ENCODE results near the gene PRICKLE2.
"Not testable (repeated sequence)": the region's sequence is repeated elsewhere in the genome, so short reads cannot be mapped to it uniquely, and the experiment has no call there.

The PRICKLE2 gene

DNA sequence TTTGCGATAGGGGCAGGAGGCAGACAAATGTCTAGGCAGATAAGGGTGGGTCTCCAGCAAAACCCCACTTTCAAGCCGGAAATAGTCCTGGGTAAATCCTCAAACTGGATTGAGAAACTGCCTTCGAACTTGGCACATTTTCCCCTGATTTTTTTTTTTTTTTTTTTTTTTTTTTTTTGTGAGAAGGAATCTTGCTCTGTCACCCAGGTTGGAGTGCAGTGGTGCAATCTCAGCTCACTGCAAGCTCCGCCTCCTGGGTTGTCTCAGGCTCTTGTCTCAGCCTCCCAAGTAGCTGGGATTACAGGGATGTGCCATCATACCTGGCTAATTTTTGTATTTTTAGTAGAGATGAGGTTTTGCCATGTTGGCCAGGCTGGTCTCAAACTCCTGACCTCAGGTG, 135.9 kb downstream of the PRICKLE2 start:
- not testable (repeated sequence) for H3K27ac Mint-ChIP-seq; ATAC-seq (replicated peaks); H3K4me1 Mint-ChIP-seq (ENCODE audit: low read depth in 2 of 2); H3K36me3 Mint-ChIP-seq (ENCODE audit: insufficient read depth); DNase-seq; H3K9me3 Mint-ChIP-seq; H3K4me3 Mint-ChIP-seq
- peaks cover 18 to 22% of the 10 kb centered on the region in 2 donors for H3K27me3 Mint-ChIP-seq

DNA sequence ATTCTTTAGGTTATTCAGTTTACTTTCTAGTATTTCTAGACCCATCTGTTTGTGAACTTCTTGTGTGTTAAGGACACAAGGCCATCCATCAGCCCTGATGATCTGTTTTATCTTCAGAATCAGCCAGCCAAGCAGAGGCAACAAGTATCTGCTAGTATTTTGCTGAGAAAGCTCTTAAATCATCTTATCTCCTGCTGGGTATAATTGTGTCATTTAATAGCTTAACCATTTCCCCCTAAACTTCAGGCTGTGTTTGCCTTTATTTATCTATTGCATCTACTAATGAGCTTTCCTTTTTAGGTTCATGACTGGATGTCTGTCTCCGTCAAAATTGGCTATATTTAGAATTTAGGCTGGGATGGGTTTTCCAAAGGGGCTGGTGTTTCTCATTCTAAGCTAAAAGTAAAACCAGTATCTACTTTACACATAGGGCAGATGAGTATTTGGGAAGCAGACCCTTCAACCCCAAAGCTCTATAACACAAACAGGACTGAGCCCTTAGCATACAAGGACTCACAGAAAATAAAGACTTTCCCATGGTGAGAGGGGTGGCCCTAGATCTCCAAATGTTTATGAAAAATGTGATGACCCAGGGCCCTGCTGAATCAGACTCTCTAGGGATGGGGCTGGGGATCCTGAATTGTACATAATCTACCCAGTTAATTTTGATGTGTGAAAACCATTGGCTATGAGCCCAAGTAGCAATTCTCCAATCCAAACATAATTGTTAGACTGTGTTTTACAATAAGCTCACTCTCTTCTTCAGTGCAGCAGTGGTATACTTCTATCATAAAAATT, 136.7 kb downstream of the PRICKLE2 start:
- DNase-seq (no peak), ATAC-seq (replicated peaks) (no peak)
- Mint-ChIP-seq H3K36me3 (ENCODE audit: insufficient read depth) (no peaks in the 10 kb centered on the region), H3K27ac (no peak overlapping the region), H3K9me3 (no peaks in the 10 kb centered on the region), H3K4me3 (no peak overlapping the region), H3K4me1 (ENCODE audit: low read depth in 2 of 2) (no peaks in the 10 kb centered on the region), H3K27me3 (peaks cover 19 to 20% of the 10 kb centered on the region in 2 donors)

GRCh38 chr3:64086479-64087252, 138.6 kb downstream of the PRICKLE2 start:
- H3K9me3 Mint-ChIP-seq: no peaks in the 10 kb centered on the region
- H3K27me3 Mint-ChIP-seq: peaks cover 11 to 21% of the 10 kb centered on the region in 2 donors
- no peak overlapping the region for H3K27ac Mint-ChIP-seq
- ATAC-seq (replicated peaks) (no peak), DNase-seq (no peak)
- H3K36me3 Mint-ChIP-seq (ENCODE audit: insufficient read depth): no peaks in the 10 kb centered on the region
- no peaks in the 10 kb centered on the region for H3K4me1 Mint-ChIP-seq (ENCODE audit: low read depth in 2 of 2)
- H3K4me3 Mint-ChIP-seq: no peak overlapping the region

GRCh38 chr3:64084640-64085039, 140.6 kb downstream of the PRICKLE2 start:
- no peaks in the 10 kb centered on the region for H3K36me3 Mint-ChIP-seq (ENCODE audit: insufficient read depth)
- H3K4me3 Mint-ChIP-seq: no peak overlapping the region
- peaks cover 0 to 2% of the 10 kb centered on the region in 2 donors for H3K9me3 Mint-ChIP-seq
- H3K27me3 Mint-ChIP-seq: peaks cover 18 to 32% of the 10 kb centered on the region in 2 donors
- H3K27ac Mint-ChIP-seq: no peak overlapping the region
- no peaks in the 10 kb centered on the region for H3K4me1 Mint-ChIP-seq (ENCODE audit: low read depth in 2 of 2)
- ATAC-seq (replicated peaks) (no peak), DNase-seq (no peak)

- H3K27ac Mint-ChIP-seq: no peak overlapping the region
- H3K9me3 Mint-ChIP-seq: peaks cover 0 to 2% of the 10 kb centered on the region in 2 donors
- no peak overlapping the region for H3K4me3 Mint-ChIP-seq
- H3K27me3 Mint-ChIP-seq: peaks cover 28 to 39% of the 10 kb centered on the region in 2 donors
- H3K4me1 Mint-ChIP-seq (ENCODE audit: low read depth in 2 of 2): no peaks in the 10 kb centered on the region
- no peaks in the 10 kb centered on the region for H3K36me3 Mint-ChIP-seq (ENCODE audit: insufficient read depth)
- ATAC-seq (replicated peaks) (no peak), DNase-seq (no peak)
Observed at GRCh38 chr3:64083575-64083974, 141.7 kb downstream of the PRICKLE2 start.

GRCh38 chr3:64082961-64083541, 142.2 kb downstream of the PRICKLE2 start:
- Mint-ChIP-seq H3K4me1 (ENCODE audit: low read depth in 2 of 2) (no peaks in the 10 kb centered on the region), H3K36me3 (ENCODE audit: insufficient read depth) (no peaks in the 10 kb centered on the region), H3K9me3 (peaks cover 0 to 2% of the 10 kb centered on the region in 2 donors), H3K27me3 (peaks cover 34 to 44% of the 10 kb centered on the region in 2 donors), H3K27ac (no peak overlapping the region), H3K4me3 (no peak overlapping the region)
- DNase-seq: no peak
- ATAC-seq (replicated peaks): no peak

GRCh38 chr3:64082411-64082810, 142.9 kb downstream of the PRICKLE2 start:
- no peak overlapping the region for H3K4me3 Mint-ChIP-seq
- no peaks in the 10 kb centered on the region for H3K4me1 Mint-ChIP-seq (ENCODE audit: low read depth in 2 of 2)
- no peak overlapping the region for H3K27ac Mint-ChIP-seq
- H3K27me3 Mint-ChIP-seq: peaks cover 37 to 45% of the 10 kb centered on the region in 2 donors
- no peak for DNase-seq
- H3K9me3 Mint-ChIP-seq: peaks cover 0 to 2% of the 10 kb centered on the region in 2 donors
- H3K36me3 Mint-ChIP-seq (ENCODE audit: insufficient read depth): no peaks in the 10 kb centered on the region
- no peak for ATAC-seq (replicated peaks)

- H3K27me3 Mint-ChIP-seq: peaks cover 45 to 49% of the 10 kb centered on the region in 2 donors
- no peak for DNase-seq
- H3K9me3 Mint-ChIP-seq: peaks cover 0 to 2% of the 10 kb centered on the region in 2 donors
Observed at GRCh38 chr3:64081235-64081630, 144.0 kb downstream of the PRICKLE2 start.

GRCh38 chr3:64080616-64081234, 144.5 kb downstream of the PRICKLE2 start:
- Mint-ChIP-seq H3K27ac (no peak overlapping the region), H3K4me1 (ENCODE audit: low read depth in 2 of 2) (no peaks in the 10 kb centered on the region), H3K27me3 (peaks cover 45% of the 10 kb centered on the region in 2 donors), H3K36me3 (ENCODE audit: insufficient read depth) (no peaks in the 10 kb centered on the region), H3K9me3 (peaks cover 0 to 2% of the 10 kb centered on the region in 2 donors), H3K4me3 (no peak overlapping the region)
- DNase-seq (no peak), ATAC-seq (replicated peaks) (no peak)

More at GRCh38 chr3:64081235-64081630, 144.0 kb downstream of the PRICKLE2 start:
- Mint-ChIP-seq H3K36me3 (ENCODE audit: insufficient read depth) (no peaks in the 10 kb centered on the region), H3K4me1 (ENCODE audit: low read depth in 2 of 2) (no peaks in the 10 kb centered on the region), H3K4me3 (no peak overlapping the region), H3K27ac (no peak overlapping the region)
- ATAC-seq (replicated peaks): no peak

- peaks cover 0 to 2% of the 10 kb centered on the region in 2 donors for H3K9me3 Mint-ChIP-seq
- no peak for ATAC-seq (replicated peaks)
Observed at GRCh38 chr3:64079369-64080150, 145.7 kb downstream of the PRICKLE2 start.

GRCh38 chr3:64078966-64079365, 146.3 kb downstream of the PRICKLE2 start:
- Mint-ChIP-seq H3K4me1 (ENCODE audit: low read depth in 2 of 2) (no peaks in the 10 kb centered on the region), H3K27ac (no peak overlapping the region), H3K4me3 (no peak overlapping the region), H3K36me3 (ENCODE audit: insufficient read depth) (no peaks in the 10 kb centered on the region), H3K27me3 (peaks cover 50 to 52% of the 10 kb centered on the region in 2 donors), H3K9me3 (peaks cover 0 to 2% of the 10 kb centered on the region in 2 donors)
- no peak for ATAC-seq (replicated peaks)
- no peak for DNase-seq

More at GRCh38 chr3:64079369-64080150, 145.7 kb downstream of the PRICKLE2 start:
- no peak for DNase-seq
- H3K4me3 Mint-ChIP-seq: no peak overlapping the region
- no peaks in the 10 kb centered on the region for H3K4me1 Mint-ChIP-seq (ENCODE audit: low read depth in 2 of 2)
- no peak overlapping the region for H3K27ac Mint-ChIP-seq
- H3K27me3 Mint-ChIP-seq: peaks cover 45 to 46% of the 10 kb centered on the region in 2 donors
- no peaks in the 10 kb centered on the region for H3K36me3 Mint-ChIP-seq (ENCODE audit: insufficient read depth)

GRCh38 chr3:64074895-64075679, 150.2 kb downstream of the PRICKLE2 start:
- peaks cover 63 to 73% of the 10 kb centered on the region in 2 donors for H3K27me3 Mint-ChIP-seq
- no peak for ATAC-seq (replicated peaks)

More at GRCh38 chr3:64074895-64075679, 150.2 kb downstream of the PRICKLE2 start:
- Mint-ChIP-seq H3K9me3 (no peaks in the 10 kb centered on the region), H3K4me3 (no peak overlapping the region), H3K4me1 (ENCODE audit: low read depth in 2 of 2) (no peaks in the 10 kb centered on the region), H3K27ac (no peak overlapping the region), H3K36me3 (ENCODE audit: insufficient read depth) (no peaks in the 10 kb centered on the region)
- DNase-seq: no peak
